Measurements from ENCODE around the gene P2RX7. TPM values are rescaled to one million over a fixed set of nuclear protein-coding genes. Genes with fewer than 3 reads are reported as not detected.

Gene P2RX7
- total RNA-seq, 1 donor from 2014 or later = 0.40 TPM

DNA sequence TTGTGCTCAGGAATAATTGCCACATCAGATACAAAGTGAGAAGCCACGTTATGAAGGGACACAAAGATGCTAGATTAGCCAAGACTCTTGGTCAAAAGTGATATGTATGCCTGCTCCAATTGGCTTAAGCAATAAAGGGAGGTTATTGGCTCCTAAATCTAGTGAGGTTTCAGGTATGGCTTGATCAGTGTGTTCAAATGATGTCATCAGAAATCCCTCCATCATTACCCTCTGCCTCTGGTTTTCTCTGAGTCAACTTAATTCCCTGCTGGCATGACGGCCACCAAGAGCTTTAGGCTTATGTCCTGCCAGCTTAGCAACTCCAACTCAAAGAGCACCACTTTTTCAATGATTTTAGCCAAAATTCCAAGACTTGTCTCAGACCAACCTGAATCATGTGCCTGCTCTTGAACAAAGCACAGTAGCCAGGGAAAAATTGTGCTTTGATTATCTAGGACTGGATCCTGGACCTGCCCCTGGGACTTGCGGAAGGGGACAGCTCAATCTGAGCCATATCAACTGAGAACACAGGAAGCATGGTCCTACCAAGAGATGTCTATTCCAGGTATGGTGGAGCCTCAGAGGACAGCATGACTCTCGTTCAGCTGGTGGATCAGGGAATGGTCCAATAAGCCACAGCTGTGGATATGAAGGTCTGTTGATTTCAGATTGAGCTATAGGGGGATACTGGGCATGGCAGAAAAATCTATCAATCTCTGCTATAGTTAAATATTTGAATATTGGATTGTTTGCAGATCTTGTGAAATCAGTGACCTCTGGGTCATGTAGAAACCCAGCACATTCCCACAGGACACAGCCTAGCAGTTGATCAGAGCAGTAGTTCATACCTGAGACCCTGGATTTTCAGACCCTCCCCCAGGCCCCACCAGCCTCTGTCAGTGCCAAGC is 16.1 kb upstream of the P2RX7 start:
- Mint-ChIP-seq H3K4me1 (no peaks in the 10 kb centered on the region), H3K27me3 (ENCODE audit: low read depth) (peaks cover 26% of the 10 kb centered on the region), H3K4me3 (no peak overlapping the region), H3K36me3 (no peaks in the 10 kb centered on the region), H3K9me3 (no peaks in the 10 kb centered on the region), H3K27ac (no peak overlapping the region)
- TF ChIP-seq, protein P1, sequence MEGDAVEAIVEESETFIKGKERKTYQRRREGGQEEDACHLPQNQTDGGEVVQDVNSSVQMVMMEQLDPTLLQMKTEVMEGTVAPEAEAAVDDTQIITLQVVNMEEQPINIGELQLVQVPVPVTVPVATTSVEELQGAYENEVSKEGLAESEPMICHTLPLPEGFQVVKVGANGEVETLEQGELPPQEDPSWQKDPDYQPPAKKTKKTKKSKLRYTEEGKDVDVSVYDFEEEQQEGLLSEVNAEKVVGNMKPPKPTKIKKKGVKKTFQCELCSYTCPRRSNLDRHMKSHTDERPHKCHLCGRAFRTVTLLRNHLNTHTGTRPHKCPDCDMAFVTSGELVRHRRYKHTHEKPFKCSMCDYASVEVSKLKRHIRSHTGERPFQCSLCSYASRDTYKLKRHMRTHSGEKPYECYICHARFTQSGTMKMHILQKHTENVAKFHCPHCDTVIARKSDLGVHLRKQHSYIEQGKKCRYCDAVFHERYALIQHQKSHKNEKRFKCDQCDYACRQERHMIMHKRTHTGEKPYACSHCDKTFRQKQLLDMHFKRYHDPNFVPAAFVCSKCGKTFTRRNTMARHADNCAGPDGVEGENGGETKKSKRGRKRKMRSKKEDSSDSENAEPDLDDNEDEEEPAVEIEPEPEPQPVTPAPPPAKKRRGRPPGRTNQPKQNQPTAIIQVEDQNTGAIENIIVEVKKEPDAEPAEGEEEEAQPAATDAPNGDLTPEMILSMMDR (IDR thresholded peaks at IDR 0.05; ENCODE audit: unreplicated experiment) = no peak
- no peak for DNase-seq (ENCODE audit: low spot score in 2 of 2, unreplicated experiment in 2 of 2)

DNA sequence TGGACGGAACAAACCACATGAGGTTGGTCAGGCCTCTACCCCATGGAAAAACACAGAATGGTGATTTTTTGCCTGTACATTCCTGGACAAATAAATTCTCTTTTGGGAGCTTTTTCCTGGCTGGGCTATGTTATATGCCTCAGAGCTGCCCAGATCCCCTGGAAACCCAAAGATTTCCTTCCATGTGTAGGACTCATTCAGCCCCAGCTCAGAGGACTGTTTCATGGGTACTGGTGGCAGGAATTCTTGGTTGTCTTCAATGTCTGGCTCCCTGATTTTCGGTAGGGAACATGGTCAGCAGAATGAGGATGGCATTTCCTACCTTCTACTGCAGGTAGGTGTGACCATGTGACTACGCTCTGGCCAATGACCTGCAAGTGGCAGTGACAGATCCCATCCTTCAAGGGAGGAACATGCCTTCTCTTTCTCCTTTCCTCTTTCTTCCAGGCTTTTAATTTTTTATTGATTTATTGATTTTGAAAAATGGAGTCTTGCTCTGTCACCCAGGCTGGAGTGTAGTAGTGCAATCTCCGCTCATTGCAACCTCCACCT is 15.4 kb upstream of the P2RX7 start:
- Mint-ChIP-seq H3K27ac (no peak overlapping the region), H3K36me3 (no peaks in the 10 kb centered on the region), H3K27me3 (ENCODE audit: low read depth) (peaks cover 32% of the 10 kb centered on the region), H3K4me1 (no peaks in the 10 kb centered on the region), H3K9me3 (no peaks in the 10 kb centered on the region), H3K4me3 (no peak overlapping the region)
- TF ChIP-seq, protein P1 (IDR thresholded peaks at IDR 0.05; ENCODE audit: unreplicated experiment) = no peak
- no peak for DNase-seq (ENCODE audit: low spot score in 2 of 2, unreplicated experiment in 2 of 2)

DNA sequence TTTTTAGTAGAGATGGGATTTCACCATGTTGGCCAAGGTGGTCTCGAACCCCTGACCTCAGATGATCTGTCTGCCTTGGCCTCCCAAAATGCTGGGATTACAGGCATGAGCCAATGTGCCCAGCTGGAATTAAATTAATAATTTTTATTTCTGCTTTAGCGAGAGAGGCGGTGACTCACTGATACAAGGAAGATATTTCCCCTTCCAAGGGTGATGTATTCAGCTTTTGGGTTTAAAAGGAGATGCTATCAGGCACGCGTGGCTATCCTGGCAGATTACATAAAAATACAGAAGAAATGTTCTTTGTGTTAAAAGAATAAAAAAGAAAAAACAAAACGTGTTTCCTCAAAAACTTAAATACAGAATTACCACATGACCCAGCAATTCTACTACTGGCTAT is 12.4 kb upstream of the P2RX7 start:
- no peak overlapping the region for H3K4me3 Mint-ChIP-seq
- TF ChIP-seq, protein P1 (IDR thresholded peaks at IDR 0.05; ENCODE audit: unreplicated experiment) = no peak
- no peaks in the 10 kb centered on the region for H3K9me3 Mint-ChIP-seq
- H3K36me3 Mint-ChIP-seq = no peaks in the 10 kb centered on the region
- H3K27me3 Mint-ChIP-seq (ENCODE audit: low read depth) = peaks cover 41% of the 10 kb centered on the region
- H3K27ac Mint-ChIP-seq = no peak overlapping the region
- no peak for DNase-seq (ENCODE audit: low spot score in 2 of 2, unreplicated experiment in 2 of 2)
- no peaks in the 10 kb centered on the region for H3K4me1 Mint-ChIP-seq

DNA sequence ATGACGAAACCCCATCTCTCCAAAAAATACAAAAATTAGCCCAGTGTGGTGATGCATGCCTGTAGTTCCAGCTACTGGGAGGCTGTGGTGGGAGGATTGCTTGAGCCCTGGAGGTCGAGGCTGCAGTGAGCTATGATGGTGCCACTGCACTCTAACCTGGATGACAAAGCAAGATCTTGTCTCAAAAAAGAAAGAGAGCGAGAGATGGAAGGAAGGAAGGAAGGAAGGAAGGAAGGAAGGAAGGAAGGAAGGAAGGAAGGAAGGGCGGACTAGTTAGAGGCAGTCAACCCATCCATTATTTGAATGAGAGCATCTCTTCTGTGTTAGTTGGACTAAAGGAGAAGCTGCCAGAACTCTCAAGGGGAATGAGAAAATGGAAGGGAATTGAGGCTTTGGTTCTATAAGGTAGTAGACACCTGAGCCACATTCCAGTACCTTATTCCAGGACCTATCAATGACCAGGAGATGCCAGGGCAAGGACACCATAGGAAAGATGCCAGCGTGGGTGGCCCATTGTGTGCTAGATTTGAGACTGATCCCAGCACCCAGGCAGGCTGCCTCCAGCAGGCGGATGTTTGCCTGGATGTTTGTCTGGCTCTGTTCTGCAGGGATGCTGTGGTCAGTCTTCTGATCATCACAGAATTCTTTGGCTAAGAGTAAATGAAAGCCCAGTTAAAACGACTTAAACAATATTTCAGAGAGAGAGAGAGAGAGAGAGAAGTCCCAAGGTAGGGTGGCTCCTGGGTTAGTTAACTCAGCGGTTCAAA is 11.5 kb upstream of the P2RX7 start:
- TF ChIP-seq, protein P1 (IDR thresholded peaks at IDR 0.05; ENCODE audit: unreplicated experiment) = no peak
- Mint-ChIP-seq H3K27ac (no peak overlapping the region), H3K27me3 (ENCODE audit: low read depth) (peaks cover 41% of the 10 kb centered on the region), H3K36me3 (no peaks in the 10 kb centered on the region), H3K4me3 (no peak overlapping the region), H3K4me1 (no peaks in the 10 kb centered on the region), H3K9me3 (no peaks in the 10 kb centered on the region)
- no peak for DNase-seq (ENCODE audit: low spot score in 2 of 2, unreplicated experiment in 2 of 2)

DNA sequence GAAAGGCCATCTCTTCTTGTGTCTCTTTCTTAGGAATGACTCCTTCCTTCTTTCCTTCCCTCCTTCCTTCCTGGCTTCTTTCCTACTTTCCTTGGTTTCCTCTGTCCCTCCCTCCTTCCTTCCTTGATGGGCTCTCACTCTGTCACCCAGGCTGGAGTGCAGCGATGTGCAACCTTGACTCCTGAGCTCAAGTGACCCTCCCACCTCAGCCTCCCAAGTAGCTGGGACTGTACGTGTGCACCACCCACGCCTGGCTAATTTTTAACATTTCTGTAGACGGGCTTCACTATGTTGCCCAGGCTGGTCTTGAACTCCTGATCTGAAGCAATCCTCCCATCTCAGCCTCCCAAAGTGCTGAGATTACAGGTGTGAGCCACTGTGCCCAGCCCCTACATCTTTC is 10.9 kb upstream of the P2RX7 start:
- TF ChIP-seq, protein P1 (IDR thresholded peaks at IDR 0.05; ENCODE audit: unreplicated experiment) = no peak
- H3K4me3 Mint-ChIP-seq = no peak overlapping the region
- no peak overlapping the region for H3K27ac Mint-ChIP-seq
- no peak for DNase-seq (ENCODE audit: low spot score in 2 of 2, unreplicated experiment in 2 of 2)
- H3K9me3 Mint-ChIP-seq = no peaks in the 10 kb centered on the region
- peaks cover 41% of the 10 kb centered on the region for H3K27me3 Mint-ChIP-seq (ENCODE audit: low read depth)
- H3K4me1 Mint-ChIP-seq = no peaks in the 10 kb centered on the region
- no peaks in the 10 kb centered on the region for H3K36me3 Mint-ChIP-seq
